GM19239 (cell line): ENCODE measurements around the gene DCDC2C.
"Not testable (repeated sequence)": the region's sequence is repeated elsewhere in the genome, so short reads cannot be mapped to it uniquely, and the experiment has no call there.

Experiments used
- DNase-seq: peaks from one replicate; pipeline ENCODE4 v3.0.0; 2011; ENCODE audit warnings: low spot score; ENCODE audit not compliant: insufficient read length
- FAIRE-seq: peaks from 2 replicates; lab custom pipeline; 2011; peaks lifted over from hg19 to GRCh38; lab: Jason Lieb, UNC

The DCDC2C gene, protein sequence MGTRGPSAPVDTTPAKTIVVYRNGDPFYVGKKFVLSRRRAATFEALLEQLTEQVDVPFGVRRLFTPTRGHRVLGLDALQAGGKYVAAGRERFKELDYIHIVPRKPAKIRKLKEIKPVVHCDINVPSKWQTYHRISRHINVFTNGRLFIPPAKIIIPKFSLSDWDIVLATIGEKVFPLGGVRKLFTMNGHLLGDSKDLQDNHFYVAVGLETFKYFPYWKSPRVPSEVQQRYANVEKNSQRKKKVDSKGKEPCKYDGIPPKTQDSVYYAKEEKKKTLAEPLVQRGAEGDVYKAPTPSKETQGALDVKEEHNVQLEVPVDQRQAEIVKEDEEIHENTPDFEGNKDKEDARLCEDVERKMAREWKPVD

DNA sequence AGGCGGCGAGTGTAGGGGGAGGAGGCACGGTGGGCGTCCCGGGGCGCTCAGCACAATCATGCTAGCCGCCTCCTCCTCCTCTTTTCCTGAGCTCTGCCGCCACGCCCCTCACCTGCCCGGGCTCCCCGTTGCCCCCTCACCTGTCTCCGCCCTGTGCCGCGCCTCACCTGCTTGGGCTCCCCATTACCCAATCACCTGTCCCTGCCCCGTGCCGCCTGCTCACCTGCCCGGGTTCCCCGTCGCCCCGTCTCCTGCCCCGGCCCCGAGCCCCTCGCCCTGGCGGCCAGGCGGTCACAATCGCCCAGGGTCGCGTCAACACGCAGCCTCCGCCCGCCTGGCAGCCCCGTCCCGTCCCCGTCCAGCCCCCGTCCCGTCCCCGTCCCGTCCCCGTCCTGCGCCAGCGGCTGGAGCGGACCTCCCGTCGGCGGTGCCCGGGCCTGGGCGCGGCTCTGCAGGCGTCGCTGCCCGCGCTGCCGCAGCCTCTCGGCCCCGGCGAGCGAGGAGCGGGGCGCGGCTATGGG is at the start of gene DCDC2C:
DCDC2C (plus strand) TSS at position 340 of the 521 bp plus-strand sequence; CDS start at position 517, 177 bp downstream.
- DNase-seq (no peak), FAIRE-seq (no peak)

DNA sequence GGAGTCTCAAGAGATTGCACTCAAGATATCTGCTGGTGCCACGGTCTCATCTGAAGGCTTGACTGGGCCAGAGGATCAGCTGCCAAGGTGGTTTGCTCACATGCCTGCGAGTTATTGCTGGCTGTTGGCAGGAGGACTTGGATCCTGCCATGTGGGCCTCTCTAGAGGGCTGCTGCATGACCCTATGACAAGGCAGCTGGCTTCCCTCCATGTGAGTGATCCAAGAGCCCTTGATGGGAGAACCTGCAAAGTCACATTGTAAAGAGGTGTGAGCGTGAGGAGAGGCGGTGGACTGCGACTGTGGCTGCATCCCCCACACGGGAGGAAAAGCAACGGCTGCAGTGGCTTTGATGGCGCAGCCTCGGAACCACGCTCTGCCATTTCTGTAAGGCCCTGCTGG is 49.4 kb upstream of the DCDC2C start:
- DNase-seq: no peak
- FAIRE-seq: no peak

DNA sequence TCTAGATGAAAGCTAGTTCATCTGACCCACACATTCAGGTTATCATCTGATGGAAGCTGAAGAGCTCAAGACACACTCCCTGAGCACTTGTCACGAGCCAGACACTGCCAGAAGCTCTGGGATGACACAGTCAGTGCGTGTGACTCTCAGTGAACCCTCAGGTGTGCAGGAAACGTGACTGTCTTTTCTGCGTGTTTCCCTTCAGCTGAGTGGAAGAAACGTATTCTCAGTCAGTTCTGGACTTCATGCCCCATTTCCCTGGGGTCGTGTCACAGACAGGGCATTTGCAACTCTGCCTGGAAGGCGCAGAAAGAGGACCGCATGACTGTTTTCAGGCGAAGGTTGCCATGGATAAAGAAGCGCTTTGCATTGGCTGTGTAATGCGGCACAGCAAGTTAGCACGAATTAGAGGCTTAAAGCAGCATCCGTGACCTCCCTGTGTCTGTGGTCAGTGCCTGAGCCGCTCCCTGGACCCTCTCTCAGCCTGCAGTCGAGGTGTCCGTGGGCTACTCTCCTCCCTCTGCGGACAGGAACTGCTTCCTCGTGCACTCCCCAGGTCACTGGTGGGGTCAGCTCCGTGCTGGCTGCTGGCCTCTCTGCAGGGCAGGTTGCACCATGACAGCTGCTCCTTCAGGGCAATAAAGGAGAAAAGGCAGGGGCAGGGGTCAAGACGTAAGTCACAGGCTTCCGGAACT is 48.7 kb upstream of the DCDC2C start:
- no peak for DNase-seq
- FAIRE-seq: no peak

DNA sequence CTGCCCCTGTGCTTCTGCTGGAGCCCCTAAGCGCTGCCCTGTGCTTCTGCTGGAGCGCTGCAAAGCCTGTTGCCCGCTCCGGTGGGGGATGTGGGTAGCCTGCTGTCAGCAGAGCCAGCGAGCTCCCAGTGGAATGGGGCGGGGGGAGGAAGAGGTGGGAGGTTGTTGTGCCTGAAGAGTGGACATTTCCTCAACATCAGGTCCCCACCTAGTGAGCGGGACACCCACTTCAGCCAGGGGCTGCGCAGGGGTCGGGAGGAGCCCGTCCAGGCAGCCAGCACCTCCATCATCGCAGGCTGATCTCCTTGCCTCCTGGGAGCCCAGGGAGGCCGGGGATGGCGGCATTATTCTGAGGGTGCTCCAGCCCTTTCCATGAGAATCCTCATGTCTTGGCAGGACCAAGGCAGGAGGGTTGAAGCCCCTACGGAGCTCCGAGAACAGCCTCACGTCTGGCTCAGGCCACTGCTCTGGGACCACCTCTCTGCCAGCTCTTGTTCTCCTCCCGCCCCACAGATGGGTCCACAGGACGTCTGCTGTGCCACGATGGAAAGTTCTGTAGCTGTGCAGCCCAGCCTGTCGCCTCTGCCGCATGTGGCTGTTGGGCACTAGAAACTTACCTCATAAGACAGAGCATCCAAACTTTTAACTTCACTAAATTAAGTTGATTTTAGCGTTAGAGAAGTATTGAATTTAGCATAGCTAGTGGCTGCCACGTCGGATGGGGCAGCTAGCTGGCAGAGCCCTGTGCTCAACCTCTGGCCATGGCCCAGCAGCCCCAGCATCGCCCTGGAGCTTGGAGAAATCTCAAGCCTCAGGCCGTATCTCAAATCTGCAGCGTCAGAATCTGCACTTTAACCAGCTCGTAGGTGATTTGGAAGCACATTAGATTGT is 47.3 kb upstream of the DCDC2C start:
- DNase-seq: no peak
- no peak for FAIRE-seq

DNA sequence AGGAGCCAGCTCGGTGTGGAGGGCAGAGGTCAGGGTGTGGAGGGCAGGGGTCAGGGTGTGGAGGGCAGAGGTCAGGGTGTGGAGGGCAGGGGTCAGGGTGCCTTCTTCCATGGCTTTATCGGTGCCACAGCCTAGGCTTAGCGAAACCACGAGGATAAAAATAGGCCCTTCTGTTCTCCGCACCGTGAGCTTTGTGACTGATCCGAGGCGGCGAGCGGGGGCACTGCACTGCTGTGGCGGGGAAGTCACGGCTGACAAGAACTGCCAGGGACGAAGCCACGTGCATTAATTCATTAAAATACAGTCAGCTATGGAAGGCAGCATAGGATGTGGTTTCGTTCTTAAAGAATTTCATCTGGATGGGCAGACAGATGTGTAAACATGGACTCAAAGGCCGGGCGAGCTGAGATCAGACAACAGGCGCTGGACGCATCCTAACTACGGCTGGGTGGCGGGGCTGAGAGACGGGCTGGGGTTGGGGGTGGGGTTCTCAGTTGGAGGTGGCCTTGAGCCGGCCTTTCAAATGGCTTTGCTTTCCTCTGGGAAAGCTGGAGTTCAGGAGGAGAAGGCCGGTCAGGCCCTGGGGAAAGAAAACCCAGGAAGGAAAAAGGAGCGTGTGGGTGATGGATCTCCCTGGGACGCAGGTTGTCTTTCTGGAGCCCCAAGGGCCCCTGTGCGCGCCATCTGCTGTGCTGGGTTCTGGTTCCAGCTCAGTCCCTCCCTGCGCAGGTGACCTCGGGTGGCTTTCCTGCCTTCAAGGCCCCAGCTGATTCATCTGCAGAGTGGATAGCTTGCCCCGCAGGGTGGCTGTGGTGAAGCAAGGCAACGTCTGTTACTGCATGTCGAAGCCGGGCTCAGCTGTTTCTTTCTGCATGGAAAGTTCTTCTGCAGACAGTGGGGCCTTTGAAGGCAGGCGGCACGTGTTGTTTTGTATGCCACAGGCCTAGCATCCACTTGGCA is 46.3 kb upstream of the DCDC2C start:
- DNase-seq (no peak), FAIRE-seq (no peak)

DNA sequence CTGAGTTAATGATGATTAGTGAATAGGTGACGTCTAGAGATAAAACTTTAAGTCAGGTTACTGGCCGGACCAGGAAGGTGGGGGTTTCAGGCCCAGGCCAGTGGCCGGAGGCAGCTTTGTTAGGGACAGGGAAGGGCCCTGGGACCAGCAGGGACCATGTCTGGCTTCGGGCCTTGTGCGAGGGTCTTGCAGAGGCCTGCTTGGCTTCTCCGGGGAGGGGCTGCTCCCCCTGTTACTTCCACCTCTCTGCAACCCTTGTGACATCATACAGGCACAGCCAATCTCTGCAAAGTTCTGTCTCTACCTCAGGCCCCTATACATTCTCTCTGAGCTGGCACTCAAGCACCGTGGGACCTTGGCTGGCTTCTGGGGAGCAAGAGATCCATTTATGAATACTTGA is 45.5 kb upstream of the DCDC2C start, which contains the start of gene ALLC:
ALLC (plus strand) TSS at position 320 of the 400 bp plus-strand sequence. CDS start 12,958 bp downstream, outside the sequence.
- DNase-seq: no peak
- FAIRE-seq: no peak

DNA sequence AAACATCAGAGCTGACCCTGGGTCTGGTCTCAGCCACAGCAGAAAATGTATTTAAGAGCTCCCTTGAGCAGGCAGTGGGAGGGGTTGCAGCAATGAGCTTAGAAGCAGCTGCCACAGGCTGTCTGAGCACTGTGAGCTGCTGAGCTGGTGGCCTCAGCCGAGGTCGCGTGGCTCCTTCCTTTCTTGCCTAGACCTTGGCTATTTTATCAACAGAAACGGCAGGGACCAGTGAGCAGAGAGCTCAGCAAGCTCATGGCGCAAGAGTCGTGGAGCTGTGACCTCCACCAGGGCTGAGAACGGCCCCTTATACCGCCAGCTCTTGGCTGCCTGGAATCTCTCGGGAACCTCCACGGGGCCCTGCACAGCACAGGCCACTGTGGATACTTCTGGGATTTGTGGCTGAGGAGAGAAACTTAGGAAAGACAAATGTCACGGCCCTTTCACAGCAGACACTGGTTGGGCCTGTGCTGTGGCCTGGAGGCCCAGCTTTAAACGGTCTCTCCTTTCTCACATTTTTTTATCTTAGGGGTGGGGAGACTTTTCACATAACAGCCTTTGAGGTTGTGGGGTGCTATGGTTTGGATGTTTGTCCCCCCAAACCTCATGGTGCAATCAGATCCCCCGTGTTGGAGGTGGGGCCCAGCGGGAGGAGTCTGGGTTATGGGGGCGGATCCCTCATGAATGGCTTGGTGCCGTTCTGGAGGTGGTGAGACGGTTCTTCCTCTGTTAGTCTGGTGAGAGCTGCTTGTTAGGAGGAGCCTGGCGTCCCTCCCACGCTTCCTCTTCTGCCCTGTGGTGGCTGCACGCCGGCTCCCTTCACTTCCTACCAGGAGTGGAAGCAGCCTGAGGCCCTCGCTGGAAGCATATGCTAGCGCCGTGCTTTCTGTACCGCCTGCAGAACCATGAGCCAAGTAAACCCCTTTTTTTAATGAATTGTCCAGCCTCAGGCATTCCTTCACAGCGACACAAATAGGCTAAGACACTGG is 43.6 kb upstream of the DCDC2C start:
- DNase-seq: no peak
- FAIRE-seq: no peak

DNA sequence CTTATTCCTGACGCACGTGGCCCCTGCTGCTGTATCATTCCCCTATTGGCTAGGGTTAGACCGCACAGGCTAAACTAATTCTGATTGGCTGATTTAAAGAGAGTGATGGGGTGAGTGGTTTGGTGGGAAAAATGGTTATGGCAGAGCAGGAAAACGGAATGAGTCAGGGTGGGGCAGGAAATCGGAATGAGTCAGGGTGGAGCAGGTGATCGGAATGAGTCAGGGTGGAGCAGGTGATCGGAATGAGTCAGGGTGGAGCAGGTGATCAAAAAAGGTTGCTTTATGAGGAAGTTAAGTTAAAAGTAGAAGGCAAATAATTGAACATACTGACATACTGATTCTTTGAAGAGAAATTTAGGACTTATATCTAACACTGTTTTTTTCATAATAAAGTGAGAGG is 42.7 kb upstream of the DCDC2C start:
- DNase-seq, FAIRE-seq: not testable (repeated sequence)

DNA sequence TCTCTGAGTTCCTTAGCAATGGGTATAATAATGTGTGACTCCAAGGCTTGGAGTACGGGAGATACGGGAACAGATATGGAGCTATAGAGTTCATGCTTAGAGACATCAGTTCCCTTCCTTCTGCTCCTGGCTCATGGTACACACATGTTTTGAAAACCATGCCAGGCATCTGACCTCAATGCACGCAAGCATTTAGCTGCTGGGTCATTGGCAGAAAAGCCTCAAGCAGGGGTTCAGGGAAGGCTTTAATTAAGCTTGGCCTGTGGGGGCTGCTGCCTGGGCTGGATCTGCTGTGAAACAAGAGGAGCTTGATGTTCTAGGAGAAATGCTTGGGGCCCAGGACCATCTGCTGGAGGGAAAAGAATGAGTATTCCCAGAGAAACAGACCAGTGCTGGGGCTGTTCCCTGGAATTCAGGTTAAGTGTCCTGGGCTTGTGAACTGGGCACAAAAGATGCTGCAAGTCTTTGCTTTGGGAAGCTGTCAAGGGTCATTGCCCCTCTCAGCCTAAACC is 42.2 kb upstream of the DCDC2C start:
- FAIRE-seq (no peak), DNase-seq (no peak)

DNA sequence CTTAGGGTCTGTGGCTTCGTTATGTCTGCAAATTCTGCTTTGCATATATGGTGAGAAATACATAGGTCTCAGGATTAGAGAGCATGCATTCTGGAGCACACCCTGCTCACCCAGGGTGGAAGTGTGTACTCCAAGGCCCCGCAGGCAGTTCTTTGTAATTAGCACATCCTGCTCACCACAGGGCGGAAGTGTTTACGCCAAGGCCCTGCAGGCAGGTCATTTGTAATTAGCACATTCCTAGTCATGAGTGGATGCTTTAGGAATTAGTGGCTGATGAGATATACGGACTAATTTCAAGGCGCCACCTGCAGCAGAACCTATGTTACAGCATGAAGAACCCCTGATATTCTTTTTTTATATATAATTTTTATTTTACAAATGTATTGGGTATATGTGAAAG is 41.1 kb upstream of the DCDC2C start:
- FAIRE-seq: no peak
- no peak for DNase-seq

DNA sequence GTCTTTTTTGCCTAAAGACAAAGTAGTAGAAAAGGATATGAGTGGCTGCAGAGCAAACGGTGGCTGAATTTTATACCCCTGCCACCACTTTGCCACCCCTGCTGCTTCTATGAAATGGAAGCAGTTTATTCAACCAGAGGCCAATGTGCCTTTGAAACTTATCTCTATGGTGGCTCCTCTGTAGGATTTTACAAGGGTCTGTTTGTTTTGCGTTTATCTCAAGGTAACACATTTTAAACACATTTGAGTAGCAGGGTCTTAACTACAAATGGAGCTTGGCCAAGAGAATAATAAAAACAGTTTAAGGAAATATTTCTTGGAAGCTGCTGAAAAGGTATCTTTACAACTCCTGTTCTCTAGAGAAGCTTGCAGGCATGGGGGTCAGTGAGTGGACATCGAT is 39.3 kb upstream of the DCDC2C start:
- FAIRE-seq (no peak), DNase-seq (no peak)

DNA sequence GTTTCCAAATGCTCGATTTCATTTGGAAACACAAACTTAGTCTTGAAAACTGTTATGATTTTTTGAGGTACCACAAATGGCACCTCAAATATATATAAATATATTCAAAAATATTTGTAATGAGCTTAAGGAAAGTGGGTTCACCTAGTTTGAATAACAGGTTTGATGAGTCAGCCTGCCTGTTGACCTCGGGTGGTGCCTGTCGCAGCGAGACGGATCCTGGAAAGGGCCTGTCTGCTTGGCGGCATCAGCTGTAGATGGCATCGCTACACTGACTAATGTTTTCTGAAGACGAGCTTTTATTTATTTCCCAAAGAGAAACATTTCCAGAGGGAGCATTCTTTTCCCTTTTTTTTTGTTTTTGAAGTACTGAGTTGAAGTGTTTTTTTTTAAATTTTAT is 38.5 kb upstream of the DCDC2C start:
- no peak for DNase-seq
- no peak for FAIRE-seq

DNA sequence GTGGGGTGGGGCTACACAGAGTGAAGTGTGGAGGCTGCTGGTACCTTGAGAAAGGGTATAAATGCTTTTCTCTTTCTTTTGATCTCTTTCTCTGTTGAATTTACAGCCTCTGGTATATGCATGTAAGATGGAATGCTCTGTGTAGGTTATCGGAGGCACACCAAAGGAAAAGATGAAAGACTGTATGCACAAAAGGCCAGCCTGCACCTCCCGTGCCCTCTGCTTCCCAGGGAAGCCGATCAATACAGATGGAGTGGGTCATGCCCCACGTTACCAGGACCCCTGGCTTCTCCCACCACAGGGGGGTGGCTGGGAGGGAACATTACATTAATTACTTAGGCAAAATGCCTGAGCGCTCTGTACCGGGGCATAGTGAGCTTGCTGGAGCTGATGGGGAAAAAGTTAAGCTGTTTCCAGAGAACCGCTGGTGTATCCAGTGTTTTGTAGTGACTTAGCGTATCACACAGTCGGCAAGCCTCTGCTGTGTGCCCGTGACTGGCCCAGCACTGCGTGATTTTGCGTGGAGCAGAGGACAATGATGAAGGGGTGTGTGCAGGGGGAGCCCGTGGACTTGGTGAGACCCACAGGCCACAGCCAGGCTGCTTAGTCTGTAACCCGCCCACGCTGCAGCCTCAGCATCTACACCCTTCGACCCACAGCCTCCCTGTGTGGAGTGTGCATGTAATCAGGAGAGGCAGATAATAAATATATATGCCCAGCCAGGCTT is 37.3 kb upstream of the DCDC2C start:
- FAIRE-seq: no peak
- DNase-seq: no peak

DNA sequence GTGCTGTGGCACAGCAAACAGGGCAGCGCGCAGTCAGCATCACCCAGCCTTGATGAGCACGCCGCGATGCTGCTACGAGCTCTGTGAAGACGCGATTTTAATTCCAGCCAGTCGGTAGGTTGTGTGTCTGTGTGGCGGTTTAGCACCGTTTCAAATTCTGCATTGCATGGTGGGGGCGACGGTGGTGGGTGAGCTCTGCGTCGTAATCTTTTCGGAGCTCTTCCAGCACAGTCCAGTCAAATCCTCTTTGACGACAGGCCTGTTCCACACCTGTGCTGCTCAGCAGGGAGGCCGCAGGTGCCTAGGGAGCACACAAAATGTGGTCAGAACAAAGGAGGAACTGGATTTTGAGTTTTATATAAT is 36.8 kb upstream of the DCDC2C start:
- no peak for DNase-seq
- no peak for FAIRE-seq

DNA sequence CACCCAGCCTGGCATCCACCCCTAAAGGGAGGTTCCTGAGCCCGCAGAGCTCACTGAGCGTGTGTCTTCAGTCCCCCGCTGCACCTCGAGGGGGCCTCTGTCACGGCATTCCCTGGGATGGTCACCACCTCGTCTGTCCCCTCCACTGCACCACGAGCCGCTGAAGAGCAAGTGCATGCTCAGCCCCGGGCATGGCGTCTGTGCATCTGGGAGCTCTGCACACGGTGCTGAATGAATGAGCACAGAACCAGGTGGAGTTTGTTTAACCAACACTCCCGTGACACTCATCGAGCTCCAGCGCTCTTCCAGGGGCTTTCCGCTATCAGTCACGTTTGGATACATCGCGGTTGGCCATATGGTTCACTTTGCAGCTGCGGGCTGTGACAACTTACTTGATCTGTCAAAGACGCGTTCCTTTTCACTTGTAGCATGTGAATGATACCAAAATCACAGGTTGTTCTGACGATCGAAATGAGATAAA is 36.2 kb upstream of the DCDC2C start:
- DNase-seq (no peak), FAIRE-seq (no peak)

DNA sequence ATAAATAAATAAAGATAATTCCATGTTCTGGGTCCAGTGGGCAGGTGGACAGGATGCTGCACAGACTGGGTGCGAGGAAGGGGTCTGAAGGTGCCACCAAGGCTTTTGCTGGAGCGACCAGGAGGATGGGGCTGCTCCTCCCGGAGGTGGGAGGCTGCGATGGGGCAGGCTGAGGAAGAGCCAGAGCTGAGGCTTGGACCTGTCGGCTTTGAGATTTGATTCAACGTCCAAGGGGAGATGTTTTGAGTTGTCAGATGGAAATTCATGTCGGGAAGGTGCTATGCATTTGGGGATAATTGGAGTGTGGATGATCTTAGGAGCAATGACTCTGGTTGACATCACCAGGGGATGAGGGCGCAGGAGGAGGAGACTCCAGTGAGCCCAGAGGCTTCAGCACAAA is 33.7 kb upstream of the DCDC2C start:
- DNase-seq (no peak), FAIRE-seq (no peak)

DNA sequence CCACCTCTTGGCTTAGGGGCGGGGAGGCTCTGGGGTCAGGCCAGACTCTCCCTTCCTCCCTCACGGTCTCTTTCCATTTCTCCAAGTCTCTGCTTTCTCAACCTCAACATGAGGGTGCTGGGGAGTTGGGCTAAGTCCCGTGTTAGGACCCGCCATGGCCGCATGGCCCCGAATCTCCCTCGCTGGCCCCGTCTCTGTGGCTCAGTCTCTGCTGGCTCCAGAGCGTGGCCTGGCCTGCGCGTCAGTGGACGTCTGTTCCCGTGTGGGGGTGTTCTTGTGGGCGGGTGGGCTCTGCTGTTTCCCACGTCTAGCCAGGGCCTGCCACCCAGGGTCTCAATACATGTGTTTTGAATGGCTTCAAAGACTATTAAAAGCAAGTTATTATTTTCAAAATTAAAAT is 33.0 kb upstream of the DCDC2C start:
- FAIRE-seq (no peak), DNase-seq (no peak)
